ENCODE measurements around the gene CFAP65.

Gene CFAP65, protein sequence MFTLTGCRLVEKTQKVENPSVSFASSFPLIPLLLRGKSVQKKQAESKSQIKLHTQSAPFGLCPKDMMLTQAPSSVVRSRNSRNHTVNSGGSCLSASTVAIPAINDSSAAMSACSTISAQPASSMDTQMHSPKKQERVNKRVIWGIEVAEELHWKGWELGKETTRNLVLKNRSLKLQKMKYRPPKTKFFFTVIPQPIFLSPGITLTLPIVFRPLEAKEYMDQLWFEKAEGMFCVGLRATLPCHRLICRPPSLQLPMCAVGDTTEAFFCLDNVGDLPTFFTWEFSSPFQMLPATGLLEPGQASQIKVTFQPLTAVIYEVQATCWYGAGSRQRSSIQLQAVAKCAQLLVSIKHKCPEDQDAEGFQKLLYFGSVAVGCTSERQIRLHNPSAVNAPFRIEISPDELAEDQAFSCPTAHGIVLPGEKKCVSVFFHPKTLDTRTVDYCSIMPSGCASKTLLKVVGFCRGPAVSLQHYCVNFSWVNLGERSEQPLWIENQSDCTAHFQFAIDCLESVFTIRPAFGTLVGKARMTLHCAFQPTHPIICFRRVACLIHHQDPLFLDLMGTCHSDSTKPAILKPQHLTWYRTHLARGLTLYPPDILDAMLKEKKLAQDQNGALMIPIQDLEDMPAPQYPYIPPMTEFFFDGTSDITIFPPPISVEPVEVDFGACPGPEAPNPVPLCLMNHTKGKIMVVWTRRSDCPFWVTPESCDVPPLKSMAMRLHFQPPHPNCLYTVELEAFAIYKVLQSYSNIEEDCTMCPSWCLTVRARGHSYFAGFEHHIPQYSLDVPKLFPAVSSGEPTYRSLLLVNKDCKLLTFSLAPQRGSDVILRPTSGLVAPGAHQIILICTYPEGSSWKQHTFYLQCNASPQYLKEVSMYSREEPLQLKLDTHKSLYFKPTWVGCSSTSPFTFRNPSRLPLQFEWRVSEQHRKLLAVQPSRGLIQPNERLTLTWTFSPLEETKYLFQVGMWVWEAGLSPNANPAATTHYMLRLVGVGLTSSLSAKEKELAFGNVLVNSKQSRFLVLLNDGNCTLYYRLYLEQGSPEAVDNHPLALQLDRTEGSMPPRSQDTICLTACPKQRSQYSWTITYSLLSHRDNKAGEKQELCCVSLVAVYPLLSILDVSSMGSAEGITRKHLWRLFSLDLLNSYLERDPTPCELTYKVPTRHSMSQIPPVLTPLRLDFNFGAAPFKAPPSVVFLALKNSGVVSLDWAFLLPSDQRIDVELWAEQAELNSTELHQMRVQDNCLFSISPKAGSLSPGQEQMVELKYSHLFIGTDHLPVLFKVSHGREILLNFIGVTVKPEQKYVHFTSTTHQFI (N-terminal part only)

DNA sequence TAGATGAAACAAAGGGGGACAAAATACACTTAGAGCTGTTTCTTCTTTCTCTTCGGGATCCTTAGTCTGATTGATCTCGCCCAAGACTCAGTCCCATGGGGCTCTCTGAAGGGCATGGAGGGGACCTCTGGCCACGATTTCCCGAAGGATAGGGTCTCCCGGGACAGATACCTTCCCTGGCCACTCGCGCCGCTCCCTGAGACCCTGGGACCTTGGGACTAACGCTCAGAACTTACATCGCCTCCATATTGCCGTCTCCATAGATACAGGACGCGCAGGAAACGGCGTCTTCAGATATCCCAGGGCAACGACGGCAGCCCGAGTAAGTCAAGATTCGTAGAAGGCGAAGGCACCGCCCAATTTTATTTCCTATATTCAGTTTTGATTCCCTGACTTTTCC is at the start of gene CFAP65:
CFAP65 (minus strand) TSS at position 265 of the 400 bp plus-strand sequence. CDS start 2,468 bp downstream, outside the sequence.
- FAIRE-seq (no peak), DNase-seq (ENCODE audit: insufficient read length, low spot score) (no peak)

DNA sequence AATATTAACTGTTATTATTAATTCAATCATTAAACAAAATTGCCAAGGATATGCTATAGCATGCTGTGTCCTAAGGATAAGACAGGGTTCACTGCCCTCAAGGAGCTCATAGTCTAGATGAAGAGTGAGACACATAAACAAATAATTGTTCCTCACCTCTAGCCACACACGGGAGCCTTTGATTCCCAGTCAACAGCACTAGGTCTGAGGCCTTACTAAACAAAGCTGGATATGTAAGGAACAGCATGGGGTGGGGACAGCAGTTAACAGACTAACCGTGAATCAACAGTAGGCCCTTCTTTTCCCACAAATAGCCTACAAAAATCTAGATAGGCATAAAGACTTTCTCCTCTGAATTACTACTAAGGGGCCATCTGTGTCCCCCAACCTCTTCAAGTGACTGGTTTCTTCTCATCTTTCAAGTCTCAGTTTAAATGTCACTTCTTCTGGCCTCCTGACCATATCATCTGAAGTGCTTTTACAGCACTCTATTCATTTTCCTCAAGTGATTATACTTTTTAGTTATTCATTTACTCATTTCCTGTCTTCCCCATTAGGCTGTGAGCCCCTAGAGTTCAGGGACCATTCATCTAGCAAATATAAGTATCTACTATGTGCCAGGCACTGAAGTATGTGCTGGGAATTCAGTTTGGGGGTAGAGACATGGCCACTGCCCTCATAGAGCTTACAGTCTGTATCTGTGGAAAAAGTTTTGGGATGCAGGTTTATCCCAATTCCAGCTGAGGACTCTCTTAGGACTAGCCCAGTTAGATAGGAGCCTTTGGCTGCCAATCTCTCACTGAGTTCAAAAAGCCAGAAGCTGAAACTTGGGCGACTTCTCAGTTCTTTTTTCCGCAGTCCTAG is 49.4 kb upstream of the CFAP65 start:
- FAIRE-seq, result no peak
- DNase-seq (ENCODE audit: insufficient read length, low spot score), result no peak

DNA sequence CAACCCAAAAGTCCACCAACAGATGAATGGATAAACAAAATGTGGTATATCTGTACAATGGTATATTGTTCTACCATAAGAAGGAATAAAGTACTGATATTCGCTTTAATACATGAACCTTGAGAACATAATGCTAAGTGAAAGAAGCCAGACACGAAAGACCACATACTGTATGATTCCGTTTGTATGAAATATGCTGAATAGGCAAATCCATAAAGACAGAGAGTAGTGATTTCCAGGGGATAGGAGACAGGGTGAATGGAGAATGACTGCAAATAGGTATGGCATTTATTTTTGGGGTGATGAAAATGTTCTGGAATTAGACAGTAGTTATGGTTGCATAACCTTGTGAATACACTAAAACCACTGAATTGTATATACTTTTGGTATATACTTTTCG is 48.0 kb upstream of the CFAP65 start:
- FAIRE-seq, result no peak

DNA sequence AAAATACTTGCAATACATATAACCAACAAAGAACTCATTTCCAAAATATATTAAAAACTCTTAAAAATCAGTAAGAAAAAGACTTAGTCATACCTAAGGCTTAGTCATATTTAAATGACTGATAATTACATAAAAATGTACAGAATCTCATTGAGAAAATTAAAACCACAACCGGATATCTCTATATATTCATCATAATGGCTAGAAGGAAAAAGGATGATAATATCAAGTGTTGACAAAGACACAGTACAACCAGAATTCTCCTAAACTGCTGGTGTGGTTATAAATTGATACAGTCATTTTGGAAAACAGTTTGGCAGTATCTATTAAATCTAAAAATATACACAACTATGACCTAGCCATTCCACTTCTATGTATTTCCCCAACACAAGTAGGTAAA is 46.5 kb upstream of the CFAP65 start:
- no peak for FAIRE-seq

More for the DNA sequence above, 48.0 kb upstream of the CFAP65 start:
- DNase-seq (ENCODE audit: insufficient read length, low spot score), result no peak

DNA sequence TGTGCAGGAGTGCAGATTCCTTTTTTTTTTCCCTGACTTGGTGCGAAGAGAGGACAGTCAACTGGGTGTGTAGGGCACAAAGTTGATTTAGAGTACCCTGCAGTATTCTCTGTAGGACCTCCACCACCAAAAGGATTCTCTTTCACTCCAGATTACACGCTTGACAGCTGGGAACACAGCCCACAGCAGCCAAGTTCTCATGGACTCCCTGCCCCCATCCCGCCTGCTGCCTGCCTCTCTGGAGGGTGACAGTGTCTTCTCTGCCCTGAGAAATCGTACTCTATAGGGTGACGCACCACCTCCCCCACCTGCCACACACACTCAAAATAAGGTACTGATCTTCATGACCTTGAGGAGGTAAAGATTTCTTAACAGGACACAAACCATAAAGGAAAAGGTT is 46.0 kb upstream of the CFAP65 start:
- no peak for FAIRE-seq
- DNase-seq (ENCODE audit: insufficient read length, low spot score), result no peak

More for the DNA sequence above, 46.5 kb upstream of the CFAP65 start:
- DNase-seq (ENCODE audit: insufficient read length, low spot score), result no peak

DNA sequence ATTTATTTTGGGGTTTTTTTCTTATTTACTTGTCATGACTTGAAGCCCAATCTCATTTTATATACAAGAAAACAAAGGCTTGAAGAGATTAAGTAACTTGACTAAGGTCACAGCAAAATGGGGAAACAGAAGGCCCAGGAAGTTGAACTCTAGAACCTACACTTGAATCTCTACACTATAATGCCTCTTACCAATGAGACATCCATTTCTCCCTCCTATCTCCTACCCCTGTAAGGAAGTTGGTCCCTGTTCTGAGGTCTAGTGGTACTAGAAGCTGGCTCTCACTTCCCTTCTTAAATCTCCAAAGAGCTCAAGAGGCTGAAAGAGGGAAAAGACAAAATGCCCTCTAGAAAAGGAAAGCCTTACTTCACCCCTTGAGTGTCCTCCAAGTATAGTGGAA is 44.9 kb upstream of the CFAP65 start:
- no peak for FAIRE-seq
- no peak for DNase-seq (ENCODE audit: insufficient read length, low spot score)

DNA sequence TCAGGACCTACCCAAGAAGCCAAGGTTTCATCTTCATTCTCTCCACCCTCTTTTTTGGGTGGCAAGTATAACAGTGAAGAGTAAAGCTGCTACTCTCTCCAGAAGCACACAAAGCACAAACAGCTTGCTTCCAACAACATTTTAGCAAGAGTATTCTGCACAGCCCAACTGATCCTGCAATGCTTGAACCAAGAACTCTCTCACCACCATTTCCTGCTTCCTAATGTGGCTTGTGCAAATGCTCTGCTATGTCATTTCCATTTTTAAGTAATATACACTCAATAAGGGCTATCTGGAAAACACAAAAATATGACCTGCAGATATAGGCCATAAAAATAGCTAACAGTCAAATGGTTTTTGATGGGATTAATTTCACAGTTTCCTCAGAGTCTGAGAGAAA is 43.5 kb upstream of the CFAP65 start:
- no peak for FAIRE-seq
- no peak for DNase-seq (ENCODE audit: insufficient read length, low spot score)

DNA sequence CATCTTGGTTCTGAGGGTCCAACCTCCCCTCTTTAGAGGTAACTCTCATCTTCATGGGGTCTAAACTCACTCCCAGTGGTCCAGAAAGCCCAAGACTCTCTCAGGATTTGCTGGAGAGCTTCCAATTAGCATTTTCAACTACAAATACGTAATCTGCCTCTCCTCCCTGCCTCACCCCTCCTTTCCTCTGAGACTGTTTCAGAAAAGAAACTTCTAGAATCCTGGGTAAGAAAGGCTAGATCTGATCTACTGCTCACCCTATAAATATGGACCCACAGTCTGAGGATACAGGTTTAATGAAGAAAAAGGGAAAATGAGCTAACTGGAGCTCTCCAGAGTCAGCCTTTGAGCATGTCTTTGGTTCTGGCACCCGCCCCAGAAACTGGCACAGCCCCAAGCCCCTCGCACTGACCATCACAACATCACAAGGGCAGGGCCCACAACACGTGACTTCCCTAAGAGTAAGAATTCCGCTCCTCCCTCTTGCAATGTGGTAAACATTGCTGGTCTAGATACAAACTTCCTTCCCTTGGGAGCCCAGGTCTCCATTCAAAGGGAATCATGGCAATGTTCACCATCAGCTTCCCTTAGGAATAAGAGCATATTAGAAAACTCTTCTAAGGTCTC is 41.1 kb upstream of the CFAP65 start:
- DNase-seq (ENCODE audit: insufficient read length, low spot score) (no peak), FAIRE-seq (no peak)

DNA sequence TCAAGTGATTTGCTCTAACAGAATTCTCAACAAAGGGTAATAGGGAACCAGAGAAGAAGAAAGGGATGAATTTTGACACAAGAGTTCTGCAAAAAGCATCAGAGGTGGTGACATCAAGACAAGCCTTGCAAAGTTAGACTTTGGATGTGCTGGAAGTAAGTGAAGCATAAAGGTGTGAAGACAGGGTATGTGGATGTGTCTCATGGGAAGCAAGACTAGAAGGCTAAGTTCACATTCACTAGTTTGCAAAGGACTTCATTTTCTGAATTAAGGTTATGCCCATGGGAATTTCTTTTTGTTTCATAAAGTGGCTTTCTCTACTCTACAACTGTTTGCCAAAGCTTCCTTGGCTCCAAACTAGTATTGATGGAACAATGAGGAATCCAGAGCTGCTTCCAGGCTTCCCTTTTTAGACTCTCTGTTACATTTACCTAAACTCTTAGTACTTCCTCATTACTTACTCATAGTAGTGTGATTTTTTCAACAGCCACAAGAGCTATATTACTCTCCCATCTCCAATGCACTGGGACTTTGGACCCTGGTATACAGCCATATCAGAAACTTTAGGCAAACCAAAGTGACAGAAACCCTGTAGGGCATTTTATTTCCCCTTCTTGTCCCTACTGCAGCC is 40.5 kb upstream of the CFAP65 start:
- FAIRE-seq (no peak), DNase-seq (ENCODE audit: insufficient read length, low spot score) (no peak)

DNA sequence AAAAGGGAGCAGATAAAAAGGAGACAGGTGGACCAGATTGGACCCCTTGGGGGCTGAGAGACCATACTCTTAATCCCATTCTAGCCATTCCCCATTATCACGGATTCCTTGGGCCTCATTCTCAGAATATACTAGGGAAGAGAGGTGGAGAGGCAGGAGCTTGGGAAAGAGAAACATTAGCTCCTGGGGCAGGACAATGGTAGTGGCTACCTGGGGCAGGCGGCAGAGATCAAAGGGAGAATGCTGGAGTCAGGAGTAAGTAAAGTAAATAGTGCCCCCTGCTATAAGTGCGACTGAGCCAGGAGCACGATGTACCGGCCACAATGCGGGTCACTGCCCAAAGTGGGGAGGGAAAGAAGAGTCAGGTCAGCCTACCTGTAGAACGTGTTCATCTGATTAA is 39.8 kb upstream of the CFAP65 start:
- FAIRE-seq, result no peak

DNA sequence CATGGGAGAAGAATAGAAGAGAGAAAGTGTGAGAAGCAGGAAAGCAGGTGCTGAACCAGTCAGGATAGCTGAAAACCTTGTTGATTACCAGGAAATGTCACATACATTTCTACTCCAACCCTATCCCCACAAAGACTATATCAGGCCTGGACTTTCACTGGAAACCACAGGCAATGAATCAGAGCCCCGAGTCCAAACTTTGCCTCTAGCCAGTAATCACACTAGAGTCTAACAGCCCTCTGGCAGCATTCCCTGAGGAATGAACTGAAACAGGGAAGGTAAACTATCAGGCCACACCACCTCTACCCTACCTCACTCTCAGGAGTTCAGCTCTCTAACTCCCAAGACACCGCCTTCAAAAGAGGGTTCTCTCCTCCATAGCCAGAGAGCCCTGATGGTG is 38.1 kb upstream of the CFAP65 start:
- no peak for DNase-seq (ENCODE audit: insufficient read length, low spot score)
- no peak for FAIRE-seq

More for the DNA sequence above, 39.8 kb upstream of the CFAP65 start:
- DNase-seq (ENCODE audit: insufficient read length, low spot score), result no peak

DNA sequence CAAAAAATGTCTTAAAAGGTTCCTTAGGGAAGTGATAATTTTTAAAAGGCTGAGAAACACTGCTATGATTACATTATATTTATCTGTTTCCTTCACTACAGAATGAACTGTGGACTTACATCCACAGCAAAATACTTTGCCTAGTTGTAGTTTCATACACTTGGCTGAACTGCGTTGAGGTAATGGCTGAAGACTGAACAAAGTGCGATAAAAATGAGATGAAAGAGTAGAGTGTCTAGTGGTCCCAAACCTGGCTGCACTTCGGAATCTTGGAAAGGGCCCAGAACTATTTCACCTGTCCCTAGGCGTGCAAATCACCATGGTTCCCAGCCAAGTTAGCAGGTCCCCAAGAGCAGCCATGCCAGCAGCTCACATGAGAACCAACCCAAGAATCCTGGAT is 37.6 kb upstream of the CFAP65 start:
- FAIRE-seq, result no peak
- no peak for DNase-seq (ENCODE audit: insufficient read length, low spot score)

DNA sequence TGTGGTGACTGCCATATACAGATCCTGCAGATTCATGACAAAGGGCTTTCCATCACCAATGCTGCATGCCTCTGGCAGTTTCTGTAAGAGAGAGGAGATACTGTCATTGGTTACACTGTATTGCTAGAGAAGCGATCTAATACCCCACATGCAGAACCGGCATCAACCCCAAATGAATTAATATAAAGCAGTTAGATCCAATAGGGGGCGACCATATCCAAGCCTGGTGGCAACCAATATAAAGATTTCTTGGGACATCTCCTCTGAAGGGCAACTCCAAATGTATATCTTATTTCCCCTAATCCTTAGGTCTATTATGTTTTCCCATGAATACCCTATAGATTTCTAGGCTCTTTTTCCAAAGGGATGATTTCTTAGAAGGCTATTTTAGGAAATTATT is 36.8 kb upstream of the CFAP65 start:
- no peak for FAIRE-seq
- no peak for DNase-seq (ENCODE audit: insufficient read length, low spot score)

DNA sequence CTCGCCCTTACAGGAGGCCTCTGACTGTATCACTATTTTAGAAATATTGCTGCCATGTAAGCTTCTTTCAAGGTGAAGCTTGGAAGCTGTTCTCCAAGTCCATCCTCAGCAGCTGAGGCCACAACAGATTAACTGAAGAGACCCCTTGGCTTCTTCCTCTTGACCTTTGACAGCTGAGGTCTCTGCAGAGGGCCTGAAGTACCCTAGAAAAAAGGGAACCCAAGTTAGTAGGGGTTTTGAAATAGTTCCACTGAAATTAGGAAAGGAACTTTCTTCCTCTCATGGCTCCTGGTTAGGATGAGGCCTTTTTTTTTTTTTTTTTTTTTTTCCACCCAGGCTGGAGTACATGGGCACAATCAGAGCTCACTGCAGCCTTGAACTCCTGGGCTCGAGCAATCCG is 34.9 kb upstream of the CFAP65 start:
- no peak for DNase-seq (ENCODE audit: insufficient read length, low spot score)
- no peak for FAIRE-seq

DNA sequence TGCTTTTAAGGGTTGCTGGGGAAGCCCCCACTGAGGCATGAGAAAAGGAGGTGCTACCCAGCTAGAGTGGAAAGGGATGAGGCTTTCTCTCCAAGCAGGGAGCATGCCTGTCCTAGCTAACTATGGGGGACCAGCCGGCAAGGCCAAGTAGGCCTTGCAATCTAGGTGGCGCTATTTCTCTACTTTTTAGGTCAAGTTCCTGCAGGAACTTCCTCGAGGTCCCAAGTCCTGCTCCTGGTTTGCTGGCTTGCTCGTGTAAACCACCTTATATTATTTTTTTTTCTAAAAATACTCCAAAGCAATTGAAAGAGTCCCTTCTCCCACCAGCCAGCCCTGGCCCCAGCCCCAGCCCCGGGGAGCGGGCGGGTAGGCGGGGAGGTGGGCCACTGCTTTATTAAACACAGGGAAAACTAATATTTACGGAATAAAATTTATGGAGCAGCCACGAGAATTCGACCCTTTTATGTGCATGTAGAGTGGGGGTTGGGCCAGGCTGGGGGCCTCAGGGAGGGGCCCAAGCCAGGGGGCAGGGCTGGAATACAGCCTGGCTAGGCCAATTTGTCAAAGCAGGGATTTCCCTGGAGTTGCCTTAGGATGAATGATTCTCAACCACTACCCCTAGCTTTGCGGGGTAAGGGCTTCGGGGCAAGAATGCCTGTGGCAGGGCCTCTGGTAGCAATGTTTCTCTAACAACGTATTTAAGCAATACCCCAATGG is 32.3 kb upstream of the CFAP65 start:
- DNase-seq (ENCODE audit: insufficient read length, low spot score) (no peak), FAIRE-seq (peak; percentile 44)

DNA sequence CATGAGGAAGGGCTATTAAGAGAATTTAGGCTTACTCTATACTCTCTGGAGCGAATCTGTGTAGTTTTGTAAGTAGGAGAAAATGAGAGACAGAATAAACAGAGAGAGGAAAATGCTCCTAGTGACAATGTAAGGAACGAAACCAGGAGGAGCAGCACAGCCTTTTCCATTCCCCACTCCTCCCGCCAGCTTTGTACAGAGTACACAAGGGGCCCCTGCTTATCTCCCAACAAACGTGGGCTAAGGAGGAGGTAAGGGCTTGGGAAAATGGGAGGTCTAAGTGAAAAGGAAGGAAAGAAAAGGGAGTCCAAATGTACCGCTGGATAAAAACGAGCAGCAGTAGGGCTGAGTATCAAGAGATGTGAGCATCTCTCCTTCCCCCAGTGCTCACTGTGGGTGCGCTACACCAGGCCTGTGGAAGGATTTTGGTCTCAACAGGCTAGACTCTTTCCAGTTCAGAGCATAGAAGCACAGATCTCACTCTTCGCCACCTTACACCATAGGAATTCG is 31.5 kb upstream of the CFAP65 start:
- DNase-seq (ENCODE audit: insufficient read length, low spot score) (no peak), FAIRE-seq (no peak)

DNA sequence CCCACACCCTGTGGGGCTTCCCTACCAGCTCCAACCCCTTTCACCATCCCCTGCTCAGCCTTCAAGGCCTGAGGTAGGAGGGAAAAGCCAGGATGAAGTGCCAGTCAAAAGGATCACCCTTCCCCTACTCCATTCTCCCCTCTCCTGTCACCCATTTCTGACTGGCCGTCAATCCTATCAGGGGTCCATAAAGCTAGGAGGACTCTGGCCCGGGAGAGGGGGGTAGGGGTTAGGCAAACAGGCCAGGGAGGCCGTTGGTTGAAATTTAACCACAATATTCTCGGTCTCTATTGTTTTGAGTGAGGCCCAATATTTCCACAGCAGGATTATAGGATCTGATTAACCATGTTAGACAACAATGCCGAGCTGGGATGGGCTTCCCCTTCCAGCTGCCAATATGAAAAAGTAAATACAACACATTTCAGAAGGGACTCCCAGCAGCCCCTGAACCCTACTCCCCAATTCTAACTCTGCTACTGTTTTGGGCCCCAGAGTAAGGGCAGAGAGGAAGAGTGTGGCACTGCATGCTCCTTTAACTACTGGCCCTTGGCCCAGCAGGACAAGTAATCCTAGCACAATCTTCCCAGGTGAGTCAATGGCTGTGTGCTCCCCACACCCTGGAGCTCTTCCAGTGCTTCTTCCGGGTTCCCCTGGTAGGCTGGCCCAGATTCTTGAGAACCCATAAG is 30.0 kb upstream of the CFAP65 start:
- FAIRE-seq (no peak), DNase-seq (ENCODE audit: insufficient read length, low spot score) (no peak)

DNA sequence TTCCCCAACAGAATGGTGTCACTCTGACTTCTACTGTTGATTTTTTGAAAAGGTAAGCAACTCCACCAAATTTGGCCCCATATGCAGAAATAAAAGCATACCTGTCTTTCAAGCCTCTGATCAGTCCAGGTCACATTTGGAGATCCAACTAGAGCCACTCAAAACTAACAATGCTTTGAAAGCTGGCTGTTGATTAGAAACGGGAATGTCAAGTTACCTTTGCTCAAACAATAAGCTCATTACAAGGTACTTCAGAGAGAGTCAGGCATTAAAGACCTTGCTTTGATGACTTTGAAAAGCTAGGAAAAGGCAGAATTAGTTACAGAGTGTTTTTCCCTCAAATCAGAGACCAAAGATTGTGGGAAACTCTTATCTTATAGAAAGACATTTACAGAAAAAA is 24.2 kb upstream of the CFAP65 start:
- FAIRE-seq (no peak), DNase-seq (ENCODE audit: insufficient read length, low spot score) (no peak)

Data from GM19239 (cell line).